Right hindlimb (tissue), 1 donor: ENCODE results near the gene TADA2A.
A peak's percentile ranks its signal among the peaks of the same experiment; 100 is the strongest.

Experiments used
- DNase-seq: peaks from one replicate; pipeline ENCODE4 v3.0.0-alpha.2; 2018

TADA2A gene

DNA sequence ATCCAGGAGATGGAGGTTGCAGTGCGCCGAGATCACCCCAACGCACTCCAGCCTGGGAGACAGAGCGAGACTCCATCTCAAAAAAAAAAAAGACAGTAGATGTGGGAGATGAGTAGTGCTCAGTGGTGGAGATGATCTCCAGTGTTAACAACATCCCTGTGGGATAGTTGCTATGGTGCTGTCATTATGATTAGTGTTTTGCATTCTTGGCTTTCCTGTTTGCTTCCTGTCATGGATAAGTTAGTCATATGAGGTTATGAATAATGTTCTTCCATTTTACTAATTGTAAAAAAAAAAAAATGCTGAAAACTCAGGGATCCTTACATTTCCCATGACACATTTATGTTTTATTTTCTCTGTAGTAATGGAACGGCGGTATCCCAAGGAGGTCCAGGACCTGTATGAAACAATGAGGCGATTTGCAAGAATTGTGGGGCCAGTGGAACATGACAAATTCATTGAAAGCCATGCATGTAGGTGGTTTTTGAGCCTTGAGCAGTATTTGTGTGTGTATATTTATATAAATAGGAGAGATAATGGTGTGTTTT is 58.5 kb downstream of the TADA2A start:
- DNase-seq = no peak

DNA sequence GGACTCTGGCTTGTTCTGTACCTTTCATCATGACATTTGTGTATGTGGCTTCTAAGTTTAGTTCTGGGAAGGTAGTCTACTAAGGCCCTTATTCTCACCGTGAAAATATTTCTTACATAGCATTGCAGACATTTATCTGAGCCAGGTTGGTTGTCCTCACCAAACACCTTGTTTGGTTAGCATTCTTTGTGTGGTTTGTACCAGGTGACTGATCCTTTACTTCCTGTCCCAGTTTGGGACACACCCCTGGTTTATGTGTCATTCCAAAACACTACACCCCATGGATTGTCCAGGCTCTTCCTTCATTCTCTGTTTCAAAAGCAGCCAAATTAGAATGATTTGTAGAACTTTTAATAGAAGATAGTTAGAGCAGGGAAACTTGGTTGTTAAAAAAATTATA is 59.8 kb downstream of the TADA2A start:
- DNase-seq = no peak

DNA sequence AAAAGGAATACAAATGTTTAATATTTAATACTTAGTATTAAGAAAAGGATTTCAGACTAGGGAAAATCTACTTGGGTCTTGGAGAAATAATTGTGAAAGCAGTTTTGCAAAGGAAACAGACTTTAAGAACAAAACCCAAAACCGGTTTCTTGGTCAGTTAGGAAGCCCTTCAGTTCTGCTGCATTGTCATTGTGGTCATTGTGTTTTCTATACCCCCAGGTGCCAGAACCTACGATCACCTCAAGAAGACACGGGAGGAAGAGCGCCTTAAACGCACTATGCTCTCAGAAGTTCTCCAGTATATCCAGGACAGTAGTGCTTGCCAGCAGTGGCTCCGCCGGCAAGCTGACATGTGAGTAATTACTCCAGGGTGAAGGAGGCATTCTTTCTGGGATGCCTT is 63.5 kb downstream of the TADA2A start:
- DNase-seq = no peak

DNA sequence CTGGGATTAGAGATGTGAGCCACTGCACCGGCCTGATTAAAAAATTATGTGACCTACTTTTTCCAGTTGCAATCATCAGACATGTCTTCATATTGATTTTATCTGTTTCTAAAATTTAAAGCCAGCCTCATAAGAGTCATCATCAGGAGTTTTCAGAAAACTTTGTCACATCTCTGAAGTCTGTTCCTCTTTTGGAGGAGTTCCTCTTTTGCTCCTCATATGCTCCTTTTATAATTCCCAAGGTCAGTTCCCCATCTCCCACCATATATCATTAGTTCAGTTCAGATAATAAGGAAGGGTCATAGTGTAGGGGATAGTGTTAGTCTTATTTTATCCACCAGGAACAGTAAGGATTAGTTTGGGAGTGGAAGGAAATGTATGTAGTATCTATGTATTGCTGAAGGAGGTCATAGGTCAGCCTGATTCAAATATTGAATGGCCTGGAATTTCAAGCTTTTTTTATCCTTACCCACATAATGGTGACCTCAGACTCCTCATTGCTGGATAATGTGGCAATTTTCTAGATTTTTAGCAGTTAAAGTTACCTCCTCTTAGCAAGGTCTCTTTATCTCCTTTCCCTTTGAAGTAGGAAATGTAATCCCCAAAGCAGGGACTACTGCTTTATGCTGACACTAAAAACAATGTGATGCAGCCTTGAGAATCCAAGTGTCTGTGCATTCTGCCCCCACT is 69.2 kb downstream of the TADA2A start:
- DNase-seq = no peak

DNA sequence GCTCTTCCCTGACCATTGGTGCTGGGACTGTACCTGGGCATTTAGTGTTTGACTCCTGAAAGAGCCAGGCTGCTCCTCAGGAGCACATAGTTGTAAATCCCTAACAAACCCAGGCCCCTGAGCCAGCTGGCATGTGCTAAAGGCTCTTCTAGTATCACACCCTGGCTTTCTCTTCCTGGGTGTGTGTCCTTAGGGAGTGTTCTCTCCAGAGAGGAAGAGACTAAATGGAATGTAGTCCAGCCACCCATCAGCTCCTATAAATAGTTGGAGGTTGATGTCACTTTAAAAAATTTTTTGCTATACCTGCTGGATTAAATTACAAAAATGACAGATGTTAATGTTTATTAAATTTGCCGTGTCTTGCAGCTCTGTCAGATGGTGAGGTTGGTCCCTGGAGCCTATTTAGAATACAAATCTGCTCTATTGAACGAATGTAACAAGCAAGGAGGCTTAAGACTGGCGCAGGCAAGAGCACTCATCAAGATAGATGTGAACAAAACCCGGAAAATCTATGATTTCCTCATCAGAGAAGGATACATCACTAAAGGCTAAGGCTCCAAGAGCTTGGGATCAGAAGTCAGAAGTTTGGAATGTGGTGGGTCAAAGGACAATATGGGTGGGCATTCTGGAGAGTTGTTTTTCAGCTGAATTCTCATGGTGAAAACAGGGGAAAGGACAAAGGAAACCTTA is 69.9 kb downstream of the TADA2A start:
- DNase-seq = no peak

DNA sequence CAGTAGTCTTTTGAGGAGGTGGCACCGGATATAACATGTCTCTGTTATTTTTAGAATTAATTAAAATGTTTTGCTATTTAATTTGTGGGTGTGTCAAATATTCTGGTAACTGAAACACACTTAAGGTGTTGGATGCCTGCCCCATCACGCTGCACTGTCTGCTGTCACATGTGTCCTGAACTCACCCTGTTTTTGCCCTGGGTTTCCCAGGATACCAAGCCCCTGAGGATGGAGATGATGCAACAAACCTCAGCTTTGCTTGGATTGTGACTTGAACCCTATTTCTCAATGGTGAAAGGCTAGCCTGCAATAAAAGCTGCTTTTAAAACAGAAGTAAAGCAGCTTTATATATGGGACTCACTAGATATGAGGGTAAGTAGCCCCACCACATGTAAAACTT is 71.5 kb downstream of the TADA2A start:
- no peak for DNase-seq

DNA sequence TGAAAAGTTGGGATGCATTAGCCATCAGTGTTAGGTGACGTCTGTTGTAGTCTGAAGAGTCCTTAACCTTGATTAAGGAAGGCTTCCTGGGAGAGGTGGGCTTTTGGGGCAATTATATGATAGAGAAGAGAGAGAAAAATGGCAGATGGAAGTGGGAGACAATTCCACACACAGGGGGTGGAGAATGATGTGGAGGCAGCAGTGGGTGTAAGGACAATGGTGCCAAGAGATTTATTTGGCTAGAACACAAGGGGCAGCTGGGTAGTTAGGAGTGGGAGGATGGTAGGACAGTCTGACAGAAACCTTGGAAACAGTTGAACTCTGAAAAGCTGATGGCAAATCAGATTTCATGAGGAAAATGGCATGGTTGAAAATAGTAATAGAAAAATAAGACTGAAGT is 72.3 kb downstream of the TADA2A start:
- DNase-seq = no peak

DNA sequence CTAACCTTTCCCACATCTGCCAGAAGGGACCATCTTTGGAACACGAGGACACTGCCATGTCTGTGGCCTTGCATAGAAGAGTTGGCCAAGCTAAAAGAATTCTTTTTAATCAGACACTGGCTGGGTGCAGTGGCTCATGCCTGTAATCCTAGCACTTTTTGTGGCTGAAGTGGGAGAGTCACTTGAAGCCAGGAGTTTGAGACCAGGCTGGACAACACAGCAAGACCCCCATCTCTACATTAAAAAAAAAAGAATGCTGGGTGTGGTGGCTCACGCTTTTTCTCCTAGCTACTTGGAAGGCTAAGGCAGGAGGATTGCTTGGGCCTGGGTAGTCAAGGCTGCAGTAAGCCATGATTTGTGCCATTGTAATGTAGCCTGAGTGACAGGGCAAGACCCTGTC is 73.7 kb downstream of the TADA2A start:
- no peak for DNase-seq

DNA sequence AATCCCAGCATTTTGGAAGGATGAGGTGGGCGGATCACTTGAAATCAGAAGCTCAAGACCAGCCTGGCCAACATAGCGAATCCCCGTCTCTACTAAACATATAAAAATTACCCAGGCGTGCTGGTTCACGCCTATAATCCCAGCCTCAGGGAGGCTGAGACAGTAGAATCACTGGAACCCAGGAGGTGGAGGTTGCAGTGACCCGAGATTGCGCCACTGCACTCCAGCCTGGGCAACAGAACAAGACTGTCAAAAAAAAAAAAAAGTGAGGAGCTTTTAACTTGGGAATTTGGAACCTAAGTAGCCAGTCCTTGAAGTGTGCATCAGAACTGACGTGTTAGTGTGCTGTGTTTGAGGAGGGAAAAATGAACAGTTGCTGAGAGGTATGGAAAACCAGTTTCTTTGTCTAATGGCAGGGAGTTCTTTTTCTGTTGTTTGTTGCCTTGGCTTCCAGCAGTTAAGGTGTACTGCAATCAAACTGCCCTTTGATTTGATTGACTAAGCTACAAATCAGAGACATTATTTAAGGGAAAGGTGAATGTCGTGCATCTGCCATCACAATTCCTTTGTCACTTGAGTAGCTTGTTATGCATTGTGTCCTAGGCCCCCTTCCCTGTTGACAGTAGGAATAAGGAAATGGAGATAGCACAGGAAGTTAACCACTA is 74.4 kb downstream of the TADA2A start:
- no peak for DNase-seq

DNA sequence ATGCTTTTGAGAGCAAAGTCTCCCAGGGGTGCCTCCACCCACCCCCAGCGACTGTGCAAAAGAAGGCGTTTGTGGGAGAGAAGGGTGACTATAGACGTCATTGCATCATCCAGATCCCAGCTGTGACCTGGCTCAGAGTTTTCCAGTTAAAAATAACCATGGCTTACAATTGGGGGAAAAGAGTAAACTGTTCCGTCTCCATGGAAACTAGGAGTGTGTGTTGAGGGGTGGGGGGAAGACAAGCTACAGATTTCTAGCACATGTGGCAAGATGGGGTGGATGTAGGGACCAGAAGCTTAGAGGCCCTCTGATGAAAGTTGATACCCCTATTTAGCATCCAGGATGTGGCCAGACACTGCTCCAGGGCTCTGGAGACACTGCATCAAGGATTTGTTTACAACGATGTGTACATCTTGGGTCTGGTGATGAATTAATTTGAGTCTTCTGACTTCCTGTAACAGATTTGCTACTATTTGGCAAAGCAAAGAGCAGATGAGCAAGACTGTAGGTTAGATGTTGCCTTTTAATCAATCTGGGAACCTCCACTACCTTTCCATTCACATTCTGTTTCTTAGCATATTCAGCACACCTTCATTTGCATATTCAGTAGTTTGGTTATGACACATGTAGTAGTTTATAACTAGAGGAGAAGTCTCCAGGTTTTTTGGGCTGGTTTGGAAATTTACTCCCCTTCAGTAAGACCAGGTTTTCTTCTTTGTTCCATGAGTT is 76.8 kb downstream of the TADA2A start:
- peak; percentile 45 for DNase-seq

DNA sequence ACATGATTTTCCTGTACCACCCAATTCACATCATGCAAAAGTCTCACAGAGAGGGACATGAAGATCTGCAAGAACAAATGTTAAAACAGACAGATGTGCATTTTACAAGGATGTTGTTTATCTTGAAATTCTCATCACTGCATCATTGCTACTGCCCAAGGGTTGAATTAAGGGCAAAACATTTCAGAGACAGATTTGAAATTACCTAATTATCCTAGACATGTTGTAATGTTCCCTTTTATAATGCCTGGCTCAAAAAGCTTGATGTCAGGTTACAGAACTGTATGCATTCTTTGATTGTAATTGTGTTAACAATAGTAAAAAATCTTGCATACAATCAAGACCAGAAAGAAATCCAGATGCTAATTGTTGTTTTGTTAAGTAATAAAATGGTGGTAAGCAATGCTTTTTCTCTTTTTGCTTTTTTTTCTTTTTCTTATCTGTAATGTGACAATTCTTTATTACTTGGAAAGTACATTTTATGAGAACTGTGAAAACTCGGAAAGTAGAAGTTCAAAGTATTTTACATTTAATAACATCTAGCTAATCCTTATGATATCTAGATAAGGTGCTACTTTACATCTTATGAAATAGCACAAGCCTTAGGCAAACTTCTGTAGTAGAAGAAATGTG is 79.4 kb downstream of the TADA2A start:
- DNase-seq = no peak

DNA sequence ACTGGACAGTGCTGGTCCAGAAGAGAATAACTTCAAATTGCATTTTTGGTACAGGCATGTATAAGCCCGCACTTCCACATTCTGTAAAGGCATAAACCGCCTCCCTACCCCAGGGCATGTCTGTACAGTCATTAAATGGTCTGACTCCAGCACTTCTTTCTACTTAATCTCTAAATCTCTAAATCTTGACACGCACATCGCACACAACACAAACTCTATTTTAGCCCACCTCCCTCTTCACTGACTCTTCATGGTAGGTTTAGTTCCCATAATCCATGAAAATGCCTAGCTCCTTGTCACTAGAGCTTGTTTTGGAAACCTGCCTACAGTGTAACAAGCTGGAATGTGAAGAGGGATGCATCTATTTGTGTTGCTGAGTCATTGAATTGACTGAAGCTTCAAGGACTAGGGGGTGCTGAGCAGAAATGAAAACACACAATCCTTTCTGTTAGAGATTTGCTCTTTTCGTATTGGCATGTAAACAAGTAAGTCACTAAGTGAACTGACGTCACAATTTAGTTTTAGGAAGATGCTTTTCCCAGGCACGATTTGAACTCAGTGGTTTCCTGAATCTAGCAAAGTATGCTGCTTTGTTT is 81.4 kb downstream of the TADA2A start:
- peak; percentile 33 for DNase-seq

DNA sequence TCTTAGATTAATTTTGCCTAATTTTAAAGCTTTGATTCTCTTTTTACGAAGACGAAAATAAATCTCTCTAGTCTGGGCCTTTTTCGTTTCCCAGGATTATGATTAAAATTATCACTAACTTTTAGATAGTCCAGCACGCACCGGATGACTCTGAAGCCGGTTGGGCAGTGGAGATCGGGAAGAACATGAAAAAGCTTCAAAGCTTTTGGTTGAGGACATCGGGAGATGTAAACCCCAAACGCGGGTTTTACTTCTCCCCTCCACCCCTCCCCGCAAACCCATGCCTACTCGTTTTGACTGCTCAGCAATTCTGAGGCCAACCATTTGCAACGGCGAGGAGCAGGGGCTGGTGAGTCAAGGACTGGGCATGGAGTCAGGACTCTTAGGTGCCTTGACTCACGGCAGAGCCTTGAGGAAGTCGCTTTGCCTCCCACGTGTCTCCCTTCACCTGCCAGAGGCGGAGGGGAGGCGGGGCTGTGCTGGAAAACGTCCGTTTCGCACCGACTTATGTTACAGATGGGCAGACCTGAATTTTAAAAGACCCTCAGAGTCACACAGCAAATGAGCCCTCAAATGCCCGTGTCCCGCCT is 82.0 kb downstream of the TADA2A start:
- peak; percentile 67 for DNase-seq

DNA sequence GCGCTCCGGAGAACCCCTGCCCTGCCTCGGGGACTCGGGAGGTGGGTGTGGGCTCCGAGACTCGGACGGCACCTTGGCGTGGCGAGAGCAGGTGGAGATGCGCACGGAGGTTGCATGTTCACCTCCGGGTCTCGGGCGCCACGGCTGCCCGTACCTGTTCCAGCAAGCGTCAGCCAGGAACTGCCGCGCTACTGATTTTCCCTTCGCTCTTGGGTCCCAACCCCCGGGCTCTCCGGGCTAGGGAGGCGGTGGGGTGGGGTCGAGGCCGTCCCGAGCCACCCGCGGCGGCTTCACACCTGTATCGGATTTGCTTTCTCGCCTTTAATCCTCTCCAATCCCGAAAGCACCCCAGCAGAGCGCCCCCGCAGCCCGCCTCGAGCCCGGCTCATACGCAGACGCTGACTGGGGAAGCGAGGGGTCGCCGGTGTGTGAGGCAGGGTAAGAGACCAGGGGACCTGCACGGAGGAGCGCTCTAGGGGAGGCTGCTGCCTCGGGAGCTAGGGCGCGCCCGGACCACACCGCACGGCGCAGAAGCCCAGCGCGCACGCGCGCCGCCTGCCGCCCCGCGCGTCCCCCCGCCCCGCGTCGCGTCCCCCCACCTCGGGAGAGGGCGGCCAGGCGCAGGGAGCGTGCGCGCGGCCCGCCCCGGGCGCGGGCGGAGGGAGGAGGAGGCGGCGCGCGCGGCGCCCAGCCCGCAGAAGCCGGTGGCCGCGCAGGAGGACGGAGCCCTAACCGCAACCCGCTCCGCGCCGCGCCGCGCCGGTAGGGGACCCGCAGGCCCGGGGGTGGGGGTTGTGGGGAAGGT is 82.7 kb downstream of the TADA2A start, which contains the start of gene DUSP14:
Gene DUSP14 (plus strand): TSS at position 695 of the 805 bp plus-strand sequence. CDS start 22,382 bp downstream, outside the sequence.
- DNase-seq = peak; percentile 89

DNA sequence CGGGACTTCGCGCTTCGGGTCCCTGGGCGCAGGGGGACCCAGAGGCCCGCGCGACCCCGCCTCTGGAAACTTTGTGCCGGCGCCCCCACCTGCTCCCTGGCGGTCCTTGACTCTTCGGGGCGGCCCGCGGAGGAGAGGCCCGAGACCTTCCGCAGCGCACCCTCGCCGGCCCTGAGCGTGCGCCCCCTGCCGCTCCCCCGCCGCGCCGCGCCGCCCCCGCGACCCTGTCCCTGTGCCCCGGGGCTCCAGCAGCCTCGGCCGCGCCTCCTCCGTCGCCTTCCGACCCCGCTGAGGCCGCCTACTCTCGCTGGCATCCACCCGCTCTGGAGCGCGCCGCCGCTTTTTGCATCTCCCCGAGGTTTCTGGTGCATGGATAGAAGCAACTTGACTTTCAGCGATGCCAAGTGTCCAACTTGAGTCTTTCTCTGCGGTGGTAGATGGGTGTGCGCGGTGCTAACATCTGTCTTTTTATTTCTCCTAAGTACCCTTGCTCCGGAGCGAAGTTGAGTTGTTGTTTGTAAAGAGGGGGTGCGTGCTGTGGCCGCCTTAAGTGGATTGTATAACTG is 83.4 kb downstream of the TADA2A start:
- DNase-seq = peak; percentile 81

DNA sequence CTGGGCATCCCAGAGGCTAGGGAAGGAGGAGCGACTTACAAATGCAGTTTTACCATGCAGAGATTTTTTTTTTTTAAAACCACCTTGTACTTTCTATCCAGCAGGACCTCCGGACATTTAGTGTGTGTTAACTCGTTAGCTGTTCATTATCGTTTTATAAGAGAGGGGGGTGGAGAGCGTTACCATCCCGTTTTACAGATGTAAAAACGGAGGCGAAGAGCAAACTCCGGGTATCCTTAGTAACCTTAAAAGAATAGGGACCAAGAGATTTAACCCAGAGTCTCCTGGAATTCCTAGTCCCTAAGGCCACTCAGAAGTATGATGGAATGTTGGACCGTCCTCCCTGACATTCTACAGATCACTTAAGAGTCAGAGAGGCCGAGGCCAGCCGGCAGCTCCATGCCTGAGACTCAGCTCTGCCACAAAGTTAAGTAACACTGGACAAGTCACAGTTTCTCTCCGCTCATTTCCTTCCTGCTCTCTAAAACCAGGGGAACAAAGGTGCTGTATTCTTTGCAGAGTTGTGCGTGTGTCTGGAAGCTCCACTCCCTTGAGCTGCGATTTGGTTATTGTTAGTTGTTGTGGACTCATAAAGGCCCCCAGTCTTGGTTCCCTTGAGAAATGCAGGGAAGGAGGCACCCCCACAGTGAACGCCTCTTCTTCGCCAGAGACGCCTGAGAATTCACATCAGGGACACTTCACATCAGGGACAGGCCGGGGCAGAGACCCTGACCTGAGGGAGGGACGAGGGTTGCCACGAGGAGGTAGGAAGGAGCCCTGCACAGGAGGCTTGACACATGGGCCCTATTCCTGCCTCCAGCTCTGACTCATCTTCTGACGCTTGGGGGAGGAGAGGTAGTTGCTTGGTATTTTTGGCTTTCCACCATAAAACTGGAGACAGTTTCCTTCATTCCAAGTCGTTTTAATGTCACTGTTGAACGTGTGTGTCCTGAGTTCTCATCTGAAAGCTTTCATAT is 84.2 kb downstream of the TADA2A start:
- peak; percentile 51 for DNase-seq

DNA sequence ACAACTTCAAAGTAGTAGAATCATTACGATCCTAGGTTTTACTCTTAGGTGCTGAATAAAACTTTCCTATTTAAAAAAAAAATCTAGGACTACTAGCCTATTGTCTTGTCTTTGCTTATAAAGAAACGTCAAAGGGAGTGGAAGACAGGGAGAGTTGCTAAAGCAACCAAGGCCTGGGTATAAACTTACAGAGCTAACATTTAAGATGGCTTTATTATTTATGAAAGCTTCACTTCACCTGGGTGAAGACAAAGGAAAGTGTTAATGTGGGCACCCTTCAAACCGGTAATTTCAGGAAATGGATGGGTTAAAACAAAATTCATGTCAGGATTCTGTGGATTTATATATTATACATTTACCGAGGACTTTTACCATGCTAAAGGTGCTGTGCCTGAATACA is 85.5 kb downstream of the TADA2A start:
- DNase-seq = no peak

DNA sequence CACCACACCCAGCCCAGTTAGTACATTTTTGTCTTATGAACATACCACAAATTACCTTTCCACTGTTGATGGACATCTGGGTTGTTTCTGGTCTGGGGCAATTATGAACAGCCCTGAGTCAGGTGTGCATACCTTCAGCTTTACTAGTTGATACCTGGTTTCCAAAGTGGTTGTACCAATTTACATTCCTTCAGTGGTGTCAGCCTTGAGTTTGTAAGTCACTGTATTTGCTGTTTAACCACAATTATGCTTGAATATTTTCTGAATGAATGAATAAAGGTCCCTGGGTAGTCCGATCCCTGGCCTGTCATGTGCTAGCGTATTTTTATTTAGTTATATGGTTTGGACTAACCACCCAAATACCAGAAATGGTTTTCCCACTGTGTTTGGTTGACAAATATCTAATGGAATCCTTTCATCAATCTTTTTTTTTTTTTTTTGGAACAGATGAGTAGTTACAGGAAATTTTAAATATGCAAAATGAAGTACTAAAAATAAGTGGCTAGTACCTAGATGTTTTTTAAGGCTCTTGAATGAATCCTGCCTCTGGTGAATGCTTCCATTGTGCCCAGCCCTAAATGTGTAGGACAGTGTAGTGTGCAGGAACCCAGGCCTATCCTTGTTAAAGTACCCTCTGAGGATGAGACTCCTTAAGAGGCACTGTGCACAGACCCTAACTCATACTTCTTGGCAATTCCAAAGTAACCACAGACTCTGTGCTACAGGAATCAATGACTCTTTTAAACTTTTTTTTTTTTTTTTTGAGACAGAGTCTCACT is 86.8 kb downstream of the TADA2A start:
- DNase-seq = no peak
